Common myeloid progenitor, CD34-positive (primary cell): ENCODE data around the gene PPP1R3G.

Experiments used
- CTCF ChIA-PET: fragments of 350-600 bp; sonication (Branson Sonifier 250); formaldehyde crosslinking; loops from one replicate; lab custom pipeline; 2021; ENCODE audit warnings: antibody characterized with exemption; lab: Charles Lee
- POLR2A ChIA-PET: fragments of 350-600 bp; sonication (Branson Sonifier 250); formaldehyde crosslinking; loops from one replicate; lab custom pipeline; 2021; ENCODE audit warnings: antibody characterized with exemption; lab: Charles Lee
- DNase-seq, 3 donors: peaks; one replicate each; pipeline versions ENCODE4 v3.0.0 to v3.0.0-alpha.2; 2013
- H3K27ac ChIP-seq, 2 experiments: 1 replicate in 1 of 2; 2 replicates in 1 of 2; pipeline ENCODE4 v1.7.0; 2013; ENCODE audit warnings: inconsistent platforms in 2 of 2, low read length in 2 of 2, mild to moderate bottlenecking in 2 of 2, low read depth in 1 of 2, moderate library complexity in 1 of 2; ENCODE audit not compliant: severe bottlenecking in 2 of 2, insufficient read depth in 1 of 2, poor library complexity in 1 of 2
- H3K27me3 ChIP-seq, 5 experiments: replicated peaks in 2 of 5; 1 replicate in 3 of 5; 2 replicates in 2 of 5; pipeline versions ENCODE4 v1.6.1 to v1.7.0; 2013; ENCODE audit warnings: low read length in 4 of 5, mild to moderate bottlenecking in 2 of 5, moderate library complexity in 2 of 5, inconsistent platforms in 1 of 5; ENCODE audit not compliant: insufficient read depth in 5 of 5, control insufficient read depth in 4 of 5
- H3K36me3 ChIP-seq, 4 experiments: 1 replicate in 2 of 4; 2 replicates in 2 of 4; pipeline versions ENCODE4 v1.6.1 to v1.7.0; 2013; ENCODE audit warnings: low read length in 3 of 4, control low read depth in 1 of 4, mild to moderate bottlenecking in 1 of 4; ENCODE audit not compliant: control insufficient read depth in 4 of 4, insufficient read depth in 4 of 4
- H3K4me1 ChIP-seq, 4 experiments: 1 replicate in 3 of 4; 2 replicates in 1 of 4; pipeline versions ENCODE4 v1.6.1 to v1.7.1; 2013; ENCODE audit warnings: low read length in 3 of 4, mild to moderate bottlenecking in 3 of 4, control low read depth in 1 of 4, inconsistent platforms in 1 of 4, moderate library complexity in 1 of 4; ENCODE audit not compliant: control insufficient read depth in 4 of 4, insufficient read depth in 4 of 4; ENCODE audit errors: control extremely low read depth in 1 of 4
- H3K4me3 ChIP-seq, 7 experiments: 1 replicate in 4 of 7; 2 replicates in 3 of 7; pipeline versions ENCODE4 v1.5.1 to v1.7.0; 2013; ENCODE audit warnings: mild to moderate bottlenecking in 7 of 7, low read length in 6 of 7, moderate library complexity in 6 of 7, inconsistent platforms in 2 of 7, low read depth in 2 of 7, control low read depth in 1 of 7; ENCODE audit not compliant: insufficient read depth in 4 of 7, control insufficient read depth in 1 of 7; ENCODE audit errors: extremely low read depth in 1 of 7
- H3K9me3 ChIP-seq, 5 experiments: 1 replicate in 4 of 5; 2 replicates in 1 of 5; pipeline versions ENCODE4 v1.6.1 to v1.7.1; 2013; ENCODE audit warnings: low read length in 4 of 5, mild to moderate bottlenecking in 2 of 5, inconsistent platforms in 1 of 5, low read depth in 1 of 5, moderate library complexity in 1 of 5; ENCODE audit not compliant: control insufficient read depth in 4 of 5, insufficient read depth in 2 of 5; ENCODE audit errors: control extremely low read depth in 1 of 5
- WGBS: methylation state at CpG from one replicate; pipeline ENCODE4 v1.1.5; 2013; ENCODE audit not compliant: insufficient coverage; 5-methylcytosine and 5-hydroxymethylcytosine counted together

The PPP1R3G gene

GRCh38 chr6:5128351-5128750 is 43.2 kb downstream of the PPP1R3G start:
- ChIA-PET CTCF (interaction anchor here (1.5 kb wide), 1 partner anchor 24 kb away, joined by 3 read pairs; no protein-coding TSS in a partner anchor), POLR2A (no interaction called here)
- WGBS, result 71% methylated on average over 3 of the region's 4 CpGs
- peak in 1 of 3 donors; percentile 31 for DNase-seq
- H3K9me3 ChIP-seq, result no peaks in the 10 kb centered on the region
- H3K36me3 ChIP-seq, result no peaks in the 10 kb centered on the region
- H3K4me1 ChIP-seq, result peaks cover 0 to 10% (median 7%) of the 10 kb centered on the region in 4 experiments
- H3K27ac ChIP-seq, result no peak overlapping the region
- no peaks in the 10 kb centered on the region for H3K27me3 ChIP-seq
- H3K4me3 ChIP-seq, result no peak overlapping the region

GRCh38 chr6:5130135-5130866 is 45.2 kb downstream of the PPP1R3G start:
- ChIA-PET POLR2A (no interaction called here), CTCF (interaction anchor here (2.2 kb wide), 1 partner anchor 21 kb away, joined by 5 read pairs; no protein-coding TSS in a partner anchor)
- H3K4me1 ChIP-seq, result peaks cover 0 to 10% (median 7%) of the 10 kb centered on the region in 4 experiments
- H3K9me3 ChIP-seq, result no peaks in the 10 kb centered on the region
- WGBS, result over 99% methylated on average over 9 of the region's 10 CpGs
- H3K4me3 ChIP-seq, result no peak overlapping the region
- no peak for DNase-seq
- H3K36me3 ChIP-seq, result no peaks in the 10 kb centered on the region
- H3K27ac ChIP-seq, result no peak overlapping the region
- H3K27me3 ChIP-seq, result no peaks in the 10 kb centered on the region

- Histone ChIP-seq H3K27me3 (no peaks in the 10 kb centered on the region), H3K9me3 (no peaks in the 10 kb centered on the region), H3K27ac (no peak overlapping the region), H3K4me1 (peaks cover 0 to 13% (median 8%) of the 10 kb centered on the region in 4 experiments), H3K36me3 (no peaks in the 10 kb centered on the region), H3K4me3 (peak overlapping the region in 1 of 7 experiments; percentile 46)
- CTCF ChIA-PET, result interaction anchor here (1.4 to 2.2 kb wide), 3 partner anchors 9 to 24 kb away, joined by 5 to 6 read pairs (median 6); no protein-coding TSS in a partner anchor
- peak; percentile 20 to 63 (median 49) for DNase-seq
- POLR2A ChIA-PET, result interaction anchor here (0.6 kb wide), 1 partner anchor 18 kb away, joined by 3 read pairs; no protein-coding TSS in a partner anchor
- WGBS, result 3% methylated on average over 5 of the region's 7 CpGs
Observed at GRCh38 chr6:5132731-5133130, 47.6 kb downstream of the PPP1R3G start.

GRCh38 chr6:5133943-5134342 is 48.8 kb downstream of the PPP1R3G start:
- H3K27me3 ChIP-seq, result no peaks in the 10 kb centered on the region
- no peaks in the 10 kb centered on the region for H3K9me3 ChIP-seq
- H3K4me1 ChIP-seq, result peaks cover 0 to 13% (median 8%) of the 10 kb centered on the region in 4 experiments
- ChIA-PET CTCF (interaction anchor here (1.2 to 1.3 kb wide), 2 partner anchors 8 to 10 kb away, joined by 3 to 10 read pairs; no protein-coding TSS in a partner anchor), POLR2A (no interaction called here)
- no peak for DNase-seq
- 100% methylated on average over 2 of the region's 2 CpGs for WGBS
- H3K36me3 ChIP-seq, result no peaks in the 10 kb centered on the region
- H3K4me3 ChIP-seq, result no peak overlapping the region
- no peak overlapping the region for H3K27ac ChIP-seq

GRCh38 chr6:5135788-5136376 is 50.7 kb downstream of the PPP1R3G start:
- WGBS, result 72% methylated on average over 6 of the region's 9 CpGs
- peak; percentile 21 to 60 (median 57) for DNase-seq
- no peak overlapping the region for H3K4me3 ChIP-seq
- H3K36me3 ChIP-seq, result no peaks in the 10 kb centered on the region
- H3K4me1 ChIP-seq, result peaks cover 0 to 13% (median 9%) of the 10 kb centered on the region in 4 experiments
- no peaks in the 10 kb centered on the region for H3K9me3 ChIP-seq
- POLR2A ChIA-PET, result no interaction called here
- CTCF ChIA-PET, result interaction anchor here (0.6 to 1.8 kb wide), 4 partner anchors 8 to 45 kb away, joined by 3 to 4 read pairs (median 4); no protein-coding TSS in a partner anchor
- H3K27me3 ChIP-seq, result no peaks in the 10 kb centered on the region
- H3K27ac ChIP-seq, result no peak overlapping the region

GRCh38 chr6:5136851-5137250 is 51.7 kb downstream of the PPP1R3G start:
- H3K9me3 ChIP-seq, result no peaks in the 10 kb centered on the region
- WGBS, result 100% methylated on average over 6 of the region's 8 CpGs
- H3K4me1 ChIP-seq, result peaks cover 0 to 13% (median 9%) of the 10 kb centered on the region in 4 experiments
- no peak for DNase-seq
- CTCF ChIA-PET, result interaction anchor here (1.7 to 1.8 kb wide), 2 partner anchors 10 to 44 kb away, joined by 4 read pairs; no protein-coding TSS in a partner anchor
- no peak overlapping the region for H3K4me3 ChIP-seq
- no peaks in the 10 kb centered on the region for H3K36me3 ChIP-seq
- H3K27ac ChIP-seq, result no peak overlapping the region
- H3K27me3 ChIP-seq, result no peaks in the 10 kb centered on the region
- POLR2A ChIA-PET, result no interaction called here
